Occipital lobe (tissue), 2 donors: ENCODE data around the gene MYCN. TPM values are rescaled to one million over a fixed set of nuclear protein-coding genes. Genes with fewer than 3 reads are reported as not detected.
"Not testable (repeated sequence)": the region's sequence is repeated elsewhere in the genome, so short reads cannot be mapped to it uniquely, and the experiment has no call there.

Experiments used
- DNase-seq: peaks from one replicate; lab custom pipeline; 2025; lab: John Stamatoyannopoulos, UW
- total RNA-seq: library from RNA; depleted of rRNA; stranded (reverse); fragments of >200 nt; gene quantifications from one replicate; pipeline ENCODE4 v1.2.3, GENCODE V29; 2014

Gene MYCN
- total RNA-seq, 1 donor from 2014 or later: 75.5 TPM

DNA sequence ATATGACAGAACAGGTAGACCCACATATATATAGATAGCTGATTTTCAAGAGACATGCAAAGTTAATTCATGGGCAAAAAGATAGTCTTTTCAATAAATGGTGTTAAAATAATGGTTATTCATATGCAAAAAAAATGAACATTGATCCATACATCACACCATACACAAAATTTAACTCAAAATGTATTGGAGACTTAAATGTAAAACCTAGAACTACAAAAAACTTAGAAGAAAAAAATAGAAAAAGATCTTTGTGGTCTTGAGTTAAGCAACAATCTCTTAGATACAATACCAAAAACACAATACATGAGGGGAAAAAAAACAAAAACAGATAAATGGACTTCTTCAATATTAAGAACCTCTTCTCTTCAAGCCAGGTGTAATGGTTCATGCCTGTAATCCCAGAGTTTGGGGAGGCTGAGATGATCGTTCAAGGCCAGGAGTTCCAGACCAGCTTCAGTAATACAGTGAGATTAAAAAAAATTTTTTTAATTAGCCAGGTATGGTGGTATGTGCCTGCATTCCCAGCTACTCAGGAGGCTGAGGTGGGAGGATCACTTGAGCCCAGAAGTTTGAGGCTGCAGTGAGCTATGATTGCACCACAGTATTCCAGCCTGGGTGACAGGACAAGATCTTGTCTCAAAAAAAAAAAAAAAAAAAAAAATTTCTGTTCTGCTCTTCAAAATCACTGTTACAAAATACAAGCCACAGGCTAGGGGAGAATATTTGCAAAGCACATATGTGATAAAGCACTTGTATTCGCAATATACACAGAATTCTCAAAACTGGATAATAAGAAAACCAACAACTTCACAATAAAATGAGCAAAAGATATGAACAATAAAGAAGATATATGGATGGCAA, 32.7 kb upstream of the MYCN start:
- DNase-seq: no peak

DNA sequence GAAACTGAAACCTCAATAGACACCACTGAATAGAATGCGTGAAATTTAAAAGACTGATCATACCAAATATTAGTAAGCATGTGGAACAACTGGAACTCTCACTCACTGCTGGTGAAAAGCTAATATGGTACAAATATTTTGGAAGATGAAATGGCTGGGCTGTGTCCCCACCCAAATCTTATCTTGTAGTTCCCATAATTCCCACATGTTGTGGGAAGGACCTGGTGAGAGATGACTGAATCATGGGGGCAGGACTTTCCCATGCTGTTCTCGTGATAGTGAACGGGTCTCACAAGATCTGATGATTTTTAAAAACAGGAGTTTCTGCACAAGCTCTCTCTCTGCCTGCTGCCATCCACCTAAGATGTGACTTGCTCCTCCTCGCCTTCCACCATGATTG, 32.0 kb upstream of the MYCN start:
- no peak for DNase-seq

DNA sequence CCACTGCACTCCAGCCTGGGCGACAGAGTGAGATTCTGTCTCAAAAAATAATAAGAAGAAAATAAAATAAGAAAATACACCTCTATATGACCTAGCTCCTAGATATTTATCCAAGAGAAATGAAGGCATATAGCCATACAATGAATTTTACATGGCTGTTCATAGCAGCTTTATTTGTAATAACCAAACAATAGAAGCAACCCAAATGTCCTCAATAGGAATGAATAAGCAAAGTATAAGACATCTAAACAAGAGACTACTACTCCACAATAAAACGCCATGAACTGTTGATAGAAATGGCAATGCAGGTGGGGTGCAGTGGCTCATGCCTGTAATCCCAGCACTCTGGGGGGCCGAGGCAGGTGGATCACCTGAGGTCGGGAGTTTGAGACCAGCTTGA, 31.2 kb upstream of the MYCN start:
- DNase-seq: no peak

DNA sequence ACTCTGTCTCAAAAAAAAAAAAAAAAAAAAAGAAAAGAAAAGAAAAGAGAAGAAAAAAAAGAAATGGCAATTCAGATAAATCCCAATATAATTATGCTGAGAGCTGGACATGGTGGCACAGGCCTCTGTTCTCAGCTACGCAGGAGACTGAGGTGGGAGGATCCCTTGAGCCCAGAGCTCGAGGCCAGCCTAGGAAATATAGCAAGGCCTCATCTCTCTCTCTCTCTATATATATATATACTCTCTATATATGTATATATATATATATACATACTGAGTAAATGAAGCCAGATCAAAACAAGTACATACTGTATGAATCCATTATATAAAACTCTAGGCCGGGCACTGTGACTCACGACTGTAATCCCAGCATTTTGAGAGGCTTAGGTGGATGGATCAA, 30.6 kb upstream of the MYCN start:
- DNase-seq: no peak

DNA sequence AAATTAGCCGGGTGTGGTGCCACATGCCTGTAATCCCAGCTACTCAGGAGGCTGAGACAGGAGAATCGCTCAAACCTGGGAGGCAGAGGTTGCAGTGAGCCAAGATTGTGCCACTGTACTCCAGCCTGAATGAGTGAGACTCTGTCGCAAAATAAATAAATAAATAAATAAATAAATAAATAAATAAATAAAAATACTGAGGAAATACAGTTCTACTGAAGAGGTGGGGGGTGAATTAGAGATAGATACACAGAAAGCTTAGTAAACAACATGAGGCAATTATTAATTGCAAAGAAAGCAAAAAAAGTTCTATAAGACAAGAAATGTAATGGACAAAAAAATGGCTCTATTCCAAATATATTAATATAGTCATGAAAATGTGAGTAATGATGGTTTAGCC, 29.1 kb upstream of the MYCN start:
- DNase-seq: not testable (repeated sequence)

DNA sequence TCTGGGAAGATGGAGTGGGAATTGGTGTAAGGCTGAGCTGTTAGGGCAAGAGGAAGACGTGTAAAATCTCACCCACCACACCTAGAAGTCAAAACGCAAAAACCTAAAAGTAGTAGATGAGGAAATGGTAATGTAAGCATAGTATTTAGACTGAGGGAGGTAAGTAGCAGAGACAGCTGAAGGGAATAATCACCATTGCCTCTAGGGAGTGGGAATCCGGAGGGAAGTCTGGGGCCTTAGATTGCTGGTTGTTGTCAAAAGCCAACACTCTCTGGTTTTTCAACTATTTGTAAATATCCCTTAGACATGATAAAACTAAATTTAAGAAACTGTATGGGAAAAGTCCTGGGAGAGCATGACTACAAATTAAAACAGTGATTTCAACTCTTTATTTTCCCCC, 28.7 kb upstream of the MYCN start:
- no peak for DNase-seq

DNA sequence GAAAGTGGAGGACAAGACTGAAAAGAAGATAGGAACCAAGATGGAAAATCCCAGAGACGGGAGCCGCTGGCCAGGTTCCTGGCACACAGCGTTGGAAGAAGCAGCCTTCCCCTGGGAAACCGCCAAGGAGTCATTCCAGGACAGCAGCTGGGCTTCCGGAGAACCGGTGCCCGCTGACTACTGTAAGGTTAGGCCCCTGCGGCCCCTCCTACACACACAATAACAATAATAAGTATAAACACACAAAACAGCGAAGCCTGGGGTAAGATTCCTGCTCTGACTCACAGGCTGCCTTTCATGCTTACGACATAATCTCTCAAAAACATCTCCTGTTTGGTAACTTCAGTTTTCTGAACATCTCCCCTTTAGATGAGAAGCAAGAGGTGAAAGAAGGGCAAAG, 28.1 kb upstream of the MYCN start:
- peak; percentile 30 for DNase-seq

DNA sequence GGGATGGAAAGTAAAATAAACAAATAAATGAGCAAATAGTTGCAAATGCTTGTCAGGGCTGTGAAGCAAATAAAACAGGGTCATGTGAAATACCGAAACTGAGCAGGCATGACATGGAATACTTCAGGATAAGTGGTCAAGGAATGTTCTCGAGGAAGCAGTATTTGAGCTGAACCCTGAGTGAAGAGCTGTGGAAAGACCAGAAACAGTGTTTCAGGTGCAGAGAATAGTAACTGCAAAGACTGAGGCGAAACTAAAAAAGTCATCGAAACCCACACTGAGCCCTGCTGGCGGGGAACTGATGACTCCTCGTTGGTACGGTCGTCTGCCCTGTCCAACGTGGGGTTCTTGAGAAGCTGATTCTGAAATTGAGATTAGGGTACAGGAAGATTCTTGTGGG, 27.2 kb upstream of the MYCN start:
- DNase-seq: no peak

DNA sequence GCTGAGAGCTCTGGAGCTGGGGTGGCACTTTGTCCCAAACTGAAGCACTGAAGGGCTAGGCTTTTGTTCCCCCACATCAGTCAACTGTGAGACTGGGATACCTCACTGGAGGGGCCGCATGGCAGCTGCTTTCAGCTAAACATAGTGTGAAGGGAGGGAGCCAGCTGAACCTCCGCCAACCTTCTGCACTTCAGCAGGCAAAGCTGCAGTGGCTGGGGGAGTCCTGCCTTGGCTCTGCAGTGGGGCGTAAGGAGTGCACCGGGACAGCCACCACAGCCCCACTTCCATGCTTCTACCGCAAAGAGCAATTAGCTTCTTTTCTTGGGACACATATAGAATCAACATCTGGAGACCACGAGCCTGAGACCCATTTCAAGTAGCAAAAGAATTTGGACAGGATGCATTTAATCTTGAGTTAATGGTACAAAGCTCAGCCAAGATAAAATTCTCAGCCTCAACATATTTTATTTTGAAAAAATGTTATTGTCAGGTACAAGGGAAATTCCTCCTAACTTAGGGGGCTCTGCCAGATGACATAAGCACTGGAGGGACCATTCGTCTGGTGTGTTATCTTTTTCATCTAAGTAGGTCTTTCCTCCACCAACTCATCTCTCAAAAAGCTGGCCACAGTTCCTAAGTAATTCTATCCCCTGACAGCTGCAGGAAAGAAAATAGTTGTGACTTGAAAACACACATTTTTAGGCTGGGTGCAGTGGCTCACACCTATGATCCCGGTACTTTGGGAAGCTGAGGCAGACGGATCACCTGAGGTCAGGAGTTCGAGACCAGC, 25.6 kb upstream of the MYCN start:
- DNase-seq: peak; percentile 46

DNA sequence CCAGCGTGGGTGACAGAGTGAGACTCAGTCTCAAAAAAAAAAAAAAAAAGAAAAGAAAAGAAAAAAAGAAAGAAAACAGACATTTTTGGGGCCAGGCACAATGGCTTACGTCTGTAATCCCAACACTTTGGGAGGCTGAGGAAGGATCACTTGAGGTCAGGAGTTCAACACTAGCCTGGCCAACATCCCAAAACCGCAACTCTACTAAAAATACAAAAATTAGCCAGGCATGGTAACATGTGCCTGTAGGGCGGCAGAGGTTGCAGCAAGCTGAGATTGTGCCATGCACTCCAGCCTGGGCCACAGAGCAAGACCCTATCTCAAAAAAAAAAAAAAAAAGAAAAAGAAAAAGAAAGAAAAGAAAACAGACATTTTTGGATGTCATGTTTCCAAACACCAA, 24.8 kb upstream of the MYCN start:
- not testable (repeated sequence) for DNase-seq

DNA sequence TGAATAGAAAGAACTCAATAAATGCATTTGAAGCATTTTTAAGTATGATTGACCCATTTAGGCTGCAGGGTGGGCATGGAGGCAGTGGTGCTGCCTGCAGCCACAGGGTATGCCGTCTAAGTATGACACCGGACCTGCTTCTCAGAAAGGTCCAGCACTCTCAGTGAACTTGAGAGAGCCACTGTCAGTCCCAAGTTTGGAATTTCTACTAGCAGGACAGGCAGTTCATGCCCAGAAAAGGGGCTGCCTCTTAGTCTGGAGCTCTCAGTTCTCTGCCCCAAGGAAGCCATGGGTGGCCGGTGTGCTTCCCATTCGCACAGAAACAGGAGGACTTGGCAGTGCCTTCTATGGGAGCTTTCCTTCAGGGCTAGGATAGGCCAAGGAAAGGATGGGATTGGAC, 24.0 kb upstream of the MYCN start:
- no peak for DNase-seq

DNA sequence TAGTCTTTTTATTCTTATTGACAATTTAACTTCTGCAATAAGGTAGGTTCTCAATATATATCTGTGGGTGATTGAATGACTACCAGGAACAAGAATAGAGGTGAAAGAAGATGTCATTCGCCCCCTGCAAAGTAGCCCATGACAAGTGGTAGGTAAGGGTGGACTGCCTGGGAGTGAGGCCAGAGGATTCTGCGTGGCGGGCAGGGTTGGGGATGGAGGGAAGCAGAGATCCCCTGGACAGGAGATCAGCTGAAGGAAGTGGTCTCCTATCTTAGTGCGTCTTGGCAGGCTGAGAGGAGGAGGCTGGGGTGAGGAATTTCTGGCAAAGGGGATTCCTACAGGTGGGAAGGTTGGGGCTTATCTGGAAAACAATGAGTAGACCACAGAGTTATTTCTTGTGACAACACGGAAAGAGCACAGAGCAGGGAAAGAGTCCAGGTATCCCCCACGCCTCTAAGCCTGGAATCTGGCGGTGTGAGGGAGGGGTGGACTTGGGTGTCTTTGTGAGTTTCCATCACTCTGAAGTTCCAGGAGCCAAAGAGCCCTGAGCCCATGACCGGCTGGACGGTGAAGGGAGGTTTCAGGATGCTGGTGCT, 21.5 kb upstream of the MYCN start:
- DNase-seq: no peak

DNA sequence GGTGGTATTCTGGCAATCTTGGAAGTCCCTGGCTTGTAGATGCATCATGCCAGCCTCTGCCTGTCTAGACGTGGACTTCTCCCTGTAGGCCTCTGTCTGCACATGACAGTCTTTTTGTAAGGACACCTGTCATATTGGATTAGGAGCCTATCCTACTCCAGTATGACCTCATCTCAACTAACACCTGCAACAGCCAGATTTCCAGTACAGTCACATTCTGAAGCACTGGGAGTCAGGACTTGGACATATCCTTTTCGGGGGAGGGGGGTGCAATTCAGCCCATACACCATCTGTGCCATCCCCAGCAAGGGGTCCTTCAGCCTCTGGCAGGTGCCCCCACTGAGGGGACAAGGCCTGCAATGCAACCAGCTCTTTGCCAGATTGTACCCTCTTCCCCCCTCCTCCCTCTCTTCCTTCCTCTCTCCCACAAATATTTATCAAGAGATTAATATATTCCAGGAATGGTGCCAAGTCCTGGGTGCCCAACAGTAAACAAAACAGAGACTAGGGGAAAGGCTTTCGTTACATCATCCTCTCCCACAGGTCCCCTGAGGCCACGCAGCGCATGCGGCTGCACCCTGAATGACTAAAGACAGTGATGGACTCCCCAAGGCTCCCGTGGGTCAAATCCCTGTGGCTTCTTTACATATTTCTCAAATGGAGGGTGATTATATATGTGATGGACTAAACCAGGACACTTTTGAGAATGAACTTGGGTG, 20.5 kb upstream of the MYCN start:
- DNase-seq: no peak

DNA sequence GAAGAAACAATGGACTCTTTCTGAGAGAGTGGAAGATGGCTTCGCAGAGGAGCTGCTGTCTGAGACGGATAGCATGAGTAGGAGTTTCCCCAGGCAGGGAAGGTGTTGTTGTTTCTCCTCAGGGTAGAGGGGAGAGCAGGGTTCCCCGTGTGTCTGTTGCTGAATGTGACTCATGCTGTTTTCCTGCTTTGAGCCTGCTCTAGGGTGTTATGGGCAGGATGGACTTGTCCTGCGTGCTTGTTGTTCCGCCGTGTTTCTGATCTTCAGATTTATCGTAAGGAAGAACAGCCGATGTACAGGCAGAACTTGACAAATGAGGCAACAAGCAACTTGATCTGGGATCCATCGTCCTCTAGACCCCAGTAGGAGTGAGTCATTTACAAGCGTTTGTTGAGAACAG, 19.7 kb upstream of the MYCN start:
- DNase-seq: no peak

DNA sequence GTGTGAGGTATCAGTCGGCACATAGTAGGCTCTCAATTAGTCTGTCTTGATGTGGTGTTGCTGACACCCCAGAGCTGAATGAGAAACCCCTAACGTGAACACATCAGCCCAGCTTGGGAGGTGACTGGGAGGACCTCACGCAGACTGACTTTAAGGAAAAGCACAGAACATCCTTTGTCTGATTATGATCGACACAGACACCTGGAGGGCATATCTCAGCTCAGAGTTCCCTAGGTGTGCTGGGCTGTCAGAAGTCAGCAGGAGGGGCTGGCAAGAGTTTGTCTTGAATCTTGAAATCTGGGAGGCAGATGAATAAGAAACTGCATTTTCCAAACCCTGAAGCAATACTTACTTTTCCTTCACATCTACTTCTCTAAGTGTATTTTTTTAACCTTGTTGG, 16.8 kb upstream of the MYCN start:
- DNase-seq: no peak

DNA sequence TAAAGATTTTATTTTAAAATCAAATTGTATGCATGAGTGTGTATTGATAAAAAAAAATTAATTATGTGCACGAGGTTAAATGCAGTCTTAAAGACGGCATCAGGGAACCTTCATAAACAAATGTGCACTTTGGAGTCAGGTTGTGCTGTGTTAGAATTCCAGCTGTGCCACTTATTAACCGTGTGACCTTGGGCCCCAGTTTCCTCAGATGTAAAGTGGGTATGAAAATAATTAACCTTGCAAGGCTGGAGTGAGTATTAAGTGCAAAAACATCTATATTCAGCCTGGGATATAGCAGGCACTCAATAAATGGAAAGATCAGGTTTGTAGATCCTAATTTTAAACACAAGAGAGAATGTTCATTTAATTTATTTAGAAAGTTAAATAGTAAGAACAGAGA, 14.5 kb upstream of the MYCN start:
- DNase-seq: no peak

DNA sequence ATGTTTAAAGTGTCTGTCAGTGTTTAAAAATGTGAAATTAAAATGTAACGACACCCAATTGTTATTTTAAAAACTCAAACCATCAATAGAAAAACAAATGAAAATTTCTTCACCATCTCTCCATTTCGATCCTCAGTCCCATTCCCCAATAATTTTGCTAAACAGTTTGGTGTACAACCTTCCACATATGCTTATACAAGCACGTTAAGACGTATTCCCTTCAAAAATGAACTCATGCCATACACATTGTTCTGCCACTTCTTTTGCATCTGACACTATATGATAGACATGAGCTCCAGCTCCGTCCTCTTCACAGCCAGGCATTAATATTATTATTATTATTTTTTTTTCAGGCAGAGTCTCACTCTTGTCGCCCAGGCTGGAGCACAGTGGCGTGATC, 14.1 kb upstream of the MYCN start:
- DNase-seq: no peak

DNA sequence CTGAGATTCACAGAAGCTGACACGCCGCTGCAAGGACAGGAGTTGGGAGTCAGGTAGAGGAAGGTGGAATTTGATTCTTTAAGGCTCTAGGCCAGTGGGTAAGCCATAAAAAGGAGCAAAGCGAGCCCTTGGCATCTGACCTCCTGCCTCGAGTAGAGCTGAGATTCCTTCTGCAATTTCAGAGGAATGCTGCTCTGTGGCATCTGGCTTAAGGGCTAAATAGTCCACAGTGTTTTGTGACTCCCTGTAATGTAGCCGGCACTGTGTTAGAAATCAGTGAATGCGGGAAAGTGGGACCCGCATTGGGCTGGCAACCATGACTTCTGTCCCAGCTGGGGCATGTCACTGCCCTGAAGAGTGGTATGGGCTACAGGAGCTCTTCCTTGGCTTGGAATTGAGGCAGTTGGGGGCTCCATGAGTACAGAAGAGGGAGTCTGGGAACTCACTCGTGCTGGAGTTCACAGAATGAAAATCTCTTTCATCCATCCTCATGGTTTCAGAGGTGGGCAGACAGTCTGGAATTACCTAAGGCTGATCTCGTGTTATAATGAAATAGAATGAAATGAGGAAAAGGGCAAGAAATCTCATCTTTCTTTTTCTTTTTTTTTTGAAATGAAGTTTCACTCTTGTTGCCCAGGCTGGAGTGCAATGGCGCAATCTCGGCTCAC, 12.7 kb upstream of the MYCN start:
- no peak for DNase-seq

DNA sequence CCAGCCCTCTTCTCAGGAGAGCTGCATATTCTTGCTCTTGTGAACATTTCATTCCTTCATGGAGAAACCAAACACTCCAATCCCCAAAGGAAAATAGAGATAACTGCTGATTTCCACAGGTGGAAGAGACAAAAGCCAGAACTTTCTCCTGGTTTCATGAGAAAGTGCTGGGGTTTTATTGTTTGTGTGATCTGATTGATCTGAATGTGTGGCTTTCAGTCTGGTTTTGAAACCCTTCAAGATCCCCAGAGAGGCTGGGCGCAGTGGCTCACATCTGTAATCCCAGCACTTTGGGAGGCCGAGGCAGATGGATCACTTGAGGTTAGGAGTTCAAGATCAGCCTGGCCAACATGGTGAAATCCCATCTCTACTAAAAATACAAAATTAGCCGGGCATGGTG, 11.3 kb upstream of the MYCN start:
- not testable (repeated sequence) for DNase-seq

DNA sequence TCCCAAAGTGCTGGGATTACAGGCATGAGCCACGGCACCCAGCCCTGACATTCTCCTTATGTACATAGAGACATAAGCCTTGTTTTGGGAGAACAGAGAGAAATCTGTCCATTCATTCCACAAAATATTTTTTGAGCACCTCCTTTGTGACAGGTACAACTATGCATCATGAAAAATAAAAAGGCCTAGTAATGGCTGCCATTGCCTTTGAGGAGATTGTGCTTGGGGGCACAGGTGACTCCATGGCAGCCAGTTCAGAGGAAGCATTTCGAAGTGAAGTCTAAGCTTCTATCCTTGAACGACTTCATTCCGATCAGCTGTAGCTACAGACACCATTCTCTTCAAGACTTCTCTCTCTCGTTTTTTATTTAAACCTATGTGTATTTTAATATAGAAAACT, 10.5 kb upstream of the MYCN start:
- DNase-seq: no peak

DNA sequence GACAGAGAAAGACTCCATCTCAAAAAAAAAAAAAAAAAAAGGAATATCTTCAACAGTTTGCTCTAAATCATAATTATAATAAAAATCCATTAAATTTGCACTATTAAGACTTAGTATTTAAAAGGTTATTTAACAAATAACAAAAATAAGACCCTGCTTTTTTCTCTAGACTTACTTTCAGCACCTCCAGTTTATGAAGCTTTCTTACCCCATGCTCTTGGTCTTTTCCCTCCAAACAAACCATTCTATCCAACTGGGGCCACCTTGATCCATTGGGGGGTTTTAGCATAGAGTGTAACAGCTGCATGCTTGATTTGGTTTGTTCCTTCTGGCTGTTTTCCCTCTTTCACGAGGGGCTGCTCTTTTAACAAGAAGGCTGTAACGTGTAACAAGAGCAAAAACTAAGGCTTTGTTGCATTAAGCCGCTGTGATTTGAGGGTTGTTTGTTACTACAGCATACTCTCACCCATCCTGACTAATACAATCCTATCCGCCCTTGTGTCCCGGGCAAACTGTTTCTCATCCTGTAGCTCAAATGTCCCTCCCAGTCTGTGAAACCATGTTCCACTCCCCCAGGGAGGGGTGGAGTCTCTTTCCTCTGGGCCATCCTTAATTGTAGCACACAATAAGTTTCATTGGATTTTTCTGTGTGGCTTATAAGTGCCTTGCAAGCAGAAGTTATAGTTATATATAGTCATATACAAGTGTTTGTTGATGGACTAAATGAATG, 9.6 kb upstream of the MYCN start:
- no peak for DNase-seq
